Endothelial cell of umbilical vein (primary cell): ENCODE data around the gene FAM241B.

Experiments
- EZH2 ChIP-seq: IDR thresholded peaks from 2 replicates; pipeline ENCODE4 v1.6.1; 2012; ENCODE audit warnings: borderline replicate concordance, low read depth, mild to moderate bottlenecking, moderate library complexity, low read length, inconsistent platforms; ENCODE audit not compliant: severe bottlenecking
- FOS ChIP-seq: IDR thresholded peaks from 2 replicates; pipeline ENCODE4 v1.6.1; 2011; ENCODE audit warnings: mild to moderate bottlenecking, low read length, moderate library complexity, borderline replicate concordance; ENCODE audit not compliant: insufficient read depth
- GATA2 ChIP-seq: IDR thresholded peaks from 2 replicates; pipeline ENCODE4 v1.7.0; 2011; ENCODE audit warnings: low read depth, mild to moderate bottlenecking, moderate library complexity, mixed read lengths, low read length; ENCODE audit not compliant: insufficient read length, insufficient read depth
- JUN ChIP-seq: IDR thresholded peaks from 2 replicates; pipeline ENCODE4 v1.6.1; 2011; ENCODE audit warnings: borderline replicate concordance, low read depth; ENCODE audit not compliant: insufficient read length, insufficient read depth
- MYC ChIP-seq: IDR thresholded peaks from one replicate; pipeline ENCODE4 v1.6.1; 2011; ENCODE audit warnings: mild to moderate bottlenecking, low read depth, low read length
- POLR2A ChIP-seq: IDR thresholded peaks from 2 replicates; pipeline ENCODE4 v1.6.1; 2012; ENCODE audit warnings: low read depth, mild to moderate bottlenecking, control low read depth, low read length
- POLR2AphosphoS5 ChIP-seq: IDR thresholded peaks from 2 replicates; pipeline ENCODE4 v1.6.1; 2012; ENCODE audit warnings: low read depth, mild to moderate bottlenecking, control low read depth, low read length, moderate library complexity; ENCODE audit not compliant: insufficient read depth
- TF ChIP-seq, protein P1 (sequence below): IDR thresholded peaks from 2 replicates; pipeline ENCODE4 v1.6.1; 2011; ENCODE audit not compliant: insufficient read depth, insufficient read length
- TF ChIP-seq, protein P2 (sequence below), 2 donors: IDR thresholded peaks; 1 replicate in 1 of 2; 2 replicates in 1 of 2; pipeline ENCODE4 v1.5.1; 2011; ENCODE audit warnings: low read length in 2 of 2, mild to moderate bottlenecking in 2 of 2, moderate library complexity in 2 of 2, control low read depth in 1 of 2, inconsistent platforms in 1 of 2, low read depth in 1 of 2; ENCODE audit not compliant: insufficient read depth in 1 of 2; ENCODE audit errors: extremely low read depth in 1 of 2

DNA sequence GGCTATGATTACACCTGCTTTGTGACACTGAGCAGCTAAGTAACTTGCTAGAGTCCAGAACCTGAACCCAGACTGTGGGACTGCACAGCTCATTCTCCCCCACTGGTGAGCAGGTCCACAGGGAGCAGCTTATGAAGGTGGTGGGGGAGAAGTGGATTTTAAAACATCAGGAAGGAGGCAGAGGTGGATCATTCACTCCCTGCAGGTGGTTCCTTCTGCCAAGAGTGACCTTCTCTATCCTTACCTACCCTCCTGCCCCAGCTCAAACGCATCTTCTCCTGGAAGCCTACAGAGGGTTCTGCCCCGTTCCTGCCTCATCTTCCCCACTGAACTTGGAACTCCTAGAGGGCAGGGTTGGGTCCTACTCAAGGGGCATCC, 539 bp upstream of the FAM241B start:
- TF ChIP-seq FOS (no peak), JUN (no peak), POLR2A (no peak), MYC (no peak), EZH2 (no peak), POLR2AphosphoS5 (no peak), GATA2 (no peak)
- TF ChIP-seq, protein P1, sequence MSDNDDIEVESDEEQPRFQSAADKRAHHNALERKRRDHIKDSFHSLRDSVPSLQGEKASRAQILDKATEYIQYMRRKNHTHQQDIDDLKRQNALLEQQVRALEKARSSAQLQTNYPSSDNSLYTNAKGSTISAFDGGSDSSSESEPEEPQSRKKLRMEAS: no peak
- TF ChIP-seq, protein P2, sequence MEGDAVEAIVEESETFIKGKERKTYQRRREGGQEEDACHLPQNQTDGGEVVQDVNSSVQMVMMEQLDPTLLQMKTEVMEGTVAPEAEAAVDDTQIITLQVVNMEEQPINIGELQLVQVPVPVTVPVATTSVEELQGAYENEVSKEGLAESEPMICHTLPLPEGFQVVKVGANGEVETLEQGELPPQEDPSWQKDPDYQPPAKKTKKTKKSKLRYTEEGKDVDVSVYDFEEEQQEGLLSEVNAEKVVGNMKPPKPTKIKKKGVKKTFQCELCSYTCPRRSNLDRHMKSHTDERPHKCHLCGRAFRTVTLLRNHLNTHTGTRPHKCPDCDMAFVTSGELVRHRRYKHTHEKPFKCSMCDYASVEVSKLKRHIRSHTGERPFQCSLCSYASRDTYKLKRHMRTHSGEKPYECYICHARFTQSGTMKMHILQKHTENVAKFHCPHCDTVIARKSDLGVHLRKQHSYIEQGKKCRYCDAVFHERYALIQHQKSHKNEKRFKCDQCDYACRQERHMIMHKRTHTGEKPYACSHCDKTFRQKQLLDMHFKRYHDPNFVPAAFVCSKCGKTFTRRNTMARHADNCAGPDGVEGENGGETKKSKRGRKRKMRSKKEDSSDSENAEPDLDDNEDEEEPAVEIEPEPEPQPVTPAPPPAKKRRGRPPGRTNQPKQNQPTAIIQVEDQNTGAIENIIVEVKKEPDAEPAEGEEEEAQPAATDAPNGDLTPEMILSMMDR (IDR thresholded peaks at IDR 0.05; ENCODE audit: extremely low read depth in 1 of 2, insufficient read depth in 1 of 2, low read depth in 1 of 2, low read length in 2 of 2): no peak
